Measurements from ENCODE around the gene CDK11A. TPM values are rescaled to one million over a fixed set of nuclear protein-coding genes. Genes with fewer than 3 reads are reported as not detected.
A peak's percentile ranks its signal among the peaks of the same experiment; 100 is the strongest.
"Not testable (repeated sequence)": the region's sequence is repeated elsewhere in the genome, so short reads cannot be mapped to it uniquely, and the experiment has no call there.

CDK11A gene
- total RNA-seq, 1 donor from 2014 or later: 51.7 TPM

- Histone ChIP-seq H3K9me3 (no peaks in the 10 kb centered on the region), H3K27ac (peak overlapping the region; percentile 30), H3K27me3 (no peaks in the 10 kb centered on the region), H3K36me3 (peaks cover 9% of the 10 kb centered on the region), H3K4me3 (no peak overlapping the region), H3K4me1 (no peaks in the 10 kb centered on the region)
- intact Hi-C loops (cut with DNase I): no loop called here
- DNase-seq (peak; percentile 29), ATAC-seq (peak; percentile 5)
- no peak for TF ChIP-seq CTCF (IDR thresholded peaks at IDR 0.05)
Measured at GRCh38 chr1:1677718-1678580, 46.2 kb downstream of the CDK11A start.

- H3K27ac ChIP-seq; H3K27me3 ChIP-seq; H3K9me3 ChIP-seq; intact Hi-C loops (cut with DNase I); H3K4me3 ChIP-seq; DNase-seq; H3K4me1 ChIP-seq; ATAC-seq: not testable (repeated sequence)
- H3K36me3 ChIP-seq: peaks cover 20% of the 10 kb centered on the region
Measured at GRCh38 chr1:1676087-1676486, 48.1 kb downstream of the CDK11A start.

GRCh38 chr1:1675218-1675617, 48.9 kb downstream of the CDK11A start:
- H3K9me3 ChIP-seq; H3K4me3 ChIP-seq; H3K27me3 ChIP-seq; intact Hi-C loops (cut with DNase I); H3K4me1 ChIP-seq; H3K27ac ChIP-seq; DNase-seq: not testable (repeated sequence)
- peaks cover 24% of the 10 kb centered on the region for H3K36me3 ChIP-seq
- ATAC-seq: peak; percentile 5

GRCh38 chr1:1674806-1675205, 49.4 kb downstream of the CDK11A start:
- H3K36me3 ChIP-seq: peaks cover 27% of the 10 kb centered on the region
- H3K4me3 ChIP-seq; H3K4me1 ChIP-seq; H3K27me3 ChIP-seq; H3K9me3 ChIP-seq; H3K27ac ChIP-seq; intact Hi-C loops (cut with DNase I): not testable (repeated sequence)
- ATAC-seq: peak; percentile 18
- peak; percentile 40 for DNase-seq

GRCh38 chr1:1672181-1672965, 51.8 kb downstream of the CDK11A start:
- DNase-seq (peak; percentile 55), ATAC-seq (no peak)
- Histone ChIP-seq H3K27me3 (no peaks in the 10 kb centered on the region), H3K9me3 (no peaks in the 10 kb centered on the region), H3K4me1 (no peaks in the 10 kb centered on the region), H3K36me3 (peaks cover 47% of the 10 kb centered on the region), H3K27ac (no peak overlapping the region), H3K4me3 (no peak overlapping the region)
- intact Hi-C loops (cut with DNase I): no loop called here
- TF ChIP-seq CTCF (IDR thresholded peaks at IDR 0.05): no peak

DNA sequence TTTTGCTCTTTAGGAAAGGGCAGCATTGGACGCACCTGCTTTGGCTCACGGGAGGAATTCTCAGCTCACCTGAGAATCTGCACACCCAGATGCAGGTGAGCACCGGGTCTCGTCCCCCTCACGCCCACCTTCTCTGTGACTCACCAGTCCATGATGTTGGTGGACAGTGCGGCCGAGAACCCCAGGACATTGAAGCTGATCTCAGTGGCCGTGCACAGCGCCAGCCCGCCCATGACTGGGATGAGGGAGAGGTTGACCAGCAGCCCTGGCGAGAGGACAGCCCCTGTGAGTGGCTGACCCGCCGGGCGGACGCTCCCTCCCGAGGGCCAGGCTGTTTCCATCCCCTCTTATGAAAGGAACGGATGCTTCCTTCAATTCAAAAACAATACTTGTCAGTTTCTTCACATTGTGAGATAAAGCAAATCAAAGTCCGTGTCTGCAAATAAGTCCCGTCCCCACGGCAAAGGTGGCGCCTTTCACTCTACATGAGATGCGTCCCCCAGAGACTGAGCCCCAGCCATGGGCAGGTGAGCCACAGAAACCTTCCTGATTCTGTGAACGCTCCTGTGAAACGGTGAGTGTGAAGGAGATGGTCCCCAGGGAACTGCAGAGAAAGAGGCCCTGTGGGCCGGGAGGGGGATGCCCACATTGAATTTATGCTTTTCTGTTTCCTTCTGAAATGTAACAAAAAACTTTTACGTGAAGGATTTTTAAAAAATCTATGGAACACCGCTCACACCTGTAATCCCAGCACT, 52.6 kb downstream of the CDK11A start:
- no peak overlapping the region for H3K27ac ChIP-seq
- H3K27me3 ChIP-seq: no peaks in the 10 kb centered on the region
- H3K4me1 ChIP-seq: no peaks in the 10 kb centered on the region
- H3K4me3 ChIP-seq: no peak overlapping the region
- no peaks in the 10 kb centered on the region for H3K9me3 ChIP-seq
- peak; percentile 58 for DNase-seq
- TF ChIP-seq CTCF (IDR thresholded peaks at IDR 0.05): no peak
- peaks cover 49% of the 10 kb centered on the region for H3K36me3 ChIP-seq
- intact Hi-C loops (cut with DNase I): no loop called here
- ATAC-seq: no peak

All from upper lobe of right lung (tissue), 1 donor.